ENCODE data around the gene TFPI. TPM values are rescaled to one million over a fixed set of nuclear protein-coding genes. Genes with fewer than 3 reads are reported as not detected.
A peak's percentile ranks its signal among the peaks of the same experiment; 100 is the strongest.

Gene TFPI
- total RNA-seq, 1 experiment from 2014 or later: 8.4 TPM

DNA sequence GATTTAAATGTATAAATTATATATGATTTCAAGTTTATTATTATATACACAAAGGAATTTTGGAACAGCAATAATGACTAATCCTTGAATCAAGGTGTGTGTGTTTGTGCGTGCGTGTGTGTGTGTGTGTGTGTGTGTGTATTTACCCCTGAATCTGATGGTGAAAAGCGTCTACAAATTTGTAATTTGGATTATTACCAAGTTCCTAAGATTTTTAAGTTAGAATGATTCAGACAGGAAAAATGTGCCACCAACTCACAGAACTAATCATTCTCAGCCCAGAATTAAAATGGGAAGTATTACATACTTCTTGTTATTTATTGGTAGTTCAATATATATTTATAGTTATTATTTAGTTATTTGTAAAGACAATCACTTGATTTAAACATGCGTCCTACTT lies 118.5 kb downstream of the TFPI start (continued):
- TF ChIP-seq CDX4 (CRISPR knock-in tag; IDR thresholded peaks at IDR 0.05; ENCODE audit: borderline replicate concordance) (no peak), STAT6 (CRISPR knock-in tag; conservative IDR thresholded peaks at IDR 0.05; ENCODE audit: low read depth) (no peak), ZNF138 (CRISPR knock-in tag; conservative IDR thresholded peaks at IDR 0.05) (no peak), GTF2I (CRISPR knock-in tag; conservative IDR thresholded peaks at IDR 0.05) (no peak), ATF3 (CRISPR knock-in tag; conservative IDR thresholded peaks at IDR 0.05) (no peak), ATF2 (CRISPR knock-in tag; IDR thresholded peaks at IDR 0.05; ENCODE audit: borderline replicate concordance, low read depth) (no peak), TEAD1 (CRISPR knock-in tag; IDR thresholded peaks at IDR 0.05) (no peak), MAX (CRISPR knock-in tag; IDR thresholded peaks at IDR 0.05) (no peak)
- TF ChIP-seq, protein P1, sequence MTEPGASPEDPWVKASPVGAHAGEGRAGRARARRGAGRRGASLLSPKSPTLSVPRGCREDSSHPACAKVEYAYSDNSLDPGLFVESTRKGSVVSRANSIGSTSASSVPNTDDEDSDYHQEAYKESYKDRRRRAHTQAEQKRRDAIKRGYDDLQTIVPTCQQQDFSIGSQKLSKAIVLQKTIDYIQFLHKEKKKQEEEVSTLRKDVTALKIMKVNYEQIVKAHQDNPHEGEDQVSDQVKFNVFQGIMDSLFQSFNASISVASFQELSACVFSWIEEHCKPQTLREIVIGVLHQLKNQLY (CRISPR knock-in tag; IDR thresholded peaks at IDR 0.05): no peak
- TF ChIP-seq, protein P2, sequence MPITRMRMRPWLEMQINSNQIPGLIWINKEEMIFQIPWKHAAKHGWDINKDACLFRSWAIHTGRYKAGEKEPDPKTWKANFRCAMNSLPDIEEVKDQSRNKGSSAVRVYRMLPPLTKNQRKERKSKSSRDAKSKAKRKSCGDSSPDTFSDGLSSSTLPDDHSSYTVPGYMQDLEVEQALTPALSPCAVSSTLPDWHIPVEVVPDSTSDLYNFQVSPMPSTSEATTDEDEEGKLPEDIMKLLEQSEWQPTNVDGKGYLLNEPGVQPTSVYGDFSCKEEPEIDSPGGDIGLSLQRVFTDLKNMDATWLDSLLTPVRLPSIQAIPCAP (CRISPR knock-in tag; IDR thresholded peaks at IDR 0.05): no peak

- Mint-ChIP-seq H3K27me3 (ENCODE audit: low read depth) (no peaks in the 10 kb centered on the region), H3K4me3 (no peak overlapping the region), H3K9me3 (no peaks in the 10 kb centered on the region), H3K27ac (no peak overlapping the region), H3K36me3 (no peaks in the 10 kb centered on the region), H3K4me1 (no peaks in the 10 kb centered on the region)
- ChIA-PET POLR2A (no interaction called here), CTCF (no interaction called here)
- DNase-seq (ENCODE audit: low spot score): no peak
- ATAC-seq: peak; percentile 44; the same call in 1 of the 2 replicates
- TF ChIP-seq ZNF396 (CRISPR knock-in tag; IDR thresholded peaks at IDR 0.05; ENCODE audit: borderline replicate concordance) (no peak), ZNF232 (CRISPR knock-in tag; IDR thresholded peaks at IDR 0.05) (no peak), TCF7 (CRISPR knock-in tag; IDR thresholded peaks at IDR 0.05; ENCODE audit: low read depth) (no peak), TEAD1 (CRISPR knock-in tag; IDR thresholded peaks at IDR 0.05) (no peak), NR1H2 (CRISPR knock-in tag; IDR thresholded peaks at IDR 0.05) (no peak), JAZF1 (CRISPR knock-in tag; IDR thresholded peaks at IDR 0.05) (no peak), NFYB (CRISPR knock-in tag; conservative IDR thresholded peaks at IDR 0.05; ENCODE audit: low read depth) (no peak), AFF4 (CRISPR knock-in tag; IDR thresholded peaks at IDR 0.05; ENCODE audit: borderline replicate concordance) (no peak), FOXJ3 (CRISPR knock-in tag; IDR thresholded peaks at IDR 0.05; ENCODE audit: borderline replicate concordance) (no peak), CREM (CRISPR knock-in tag; IDR thresholded peaks at IDR 0.05) (no peak)
- TF ChIP-seq, protein P2 (CRISPR knock-in tag; IDR thresholded peaks at IDR 0.05): no peak
- TF ChIP-seq, protein P3, sequence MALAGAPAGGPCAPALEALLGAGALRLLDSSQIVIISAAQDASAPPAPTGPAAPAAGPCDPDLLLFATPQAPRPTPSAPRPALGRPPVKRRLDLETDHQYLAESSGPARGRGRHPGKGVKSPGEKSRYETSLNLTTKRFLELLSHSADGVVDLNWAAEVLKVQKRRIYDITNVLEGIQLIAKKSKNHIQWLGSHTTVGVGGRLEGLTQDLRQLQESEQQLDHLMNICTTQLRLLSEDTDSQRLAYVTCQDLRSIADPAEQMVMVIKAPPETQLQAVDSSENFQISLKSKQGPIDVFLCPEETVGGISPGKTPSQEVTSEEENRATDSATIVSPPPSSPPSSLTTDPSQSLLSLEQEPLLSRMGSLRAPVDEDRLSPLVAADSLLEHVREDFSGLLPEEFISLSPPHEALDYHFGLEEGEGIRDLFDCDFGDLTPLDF (CRISPR knock-in tag; IDR thresholded peaks at IDR 0.05): no peak
These were observed 119.2 kb downstream of the TFPI start for GRCh38 chr2:187435078-187435477.
